K562 (cell line): ENCODE results near the gene PDE4A. TPM values are rescaled to one million over a fixed set of nuclear protein-coding genes. Genes with fewer than 3 reads are reported as not detected.

Experiments used
- ESRRA ChIP-seq: fragments of 450-650 bp; IDR thresholded peaks from 2 replicates; pipeline ENCODE4 v1.6.1; 2014; ENCODE audit warnings: low read depth, mild to moderate bottlenecking, moderate library complexity, borderline replicate concordance
- ETV5 ChIP-seq: sonication (generic); formaldehyde crosslinking; IDR thresholded peaks from 2 replicates; pipeline ENCODE4 v1.4.0; 2020; ENCODE audit warnings: low read depth, mild to moderate bottlenecking, missing genetic modification reagents
- FIP1L1 ChIP-seq: fragments of 200-400 bp; formaldehyde crosslinking; IDR thresholded peaks from 2 replicates; pipeline ENCODE4 v1.6.1; 2018; ENCODE audit warnings: mild to moderate bottlenecking, low read depth, low read length; ENCODE audit not compliant: poor library complexity, severe bottlenecking
- FUS ChIP-seq: fragments of 200-400 bp; formaldehyde crosslinking; optimal IDR thresholded peaks from 2 replicates; pipeline ENCODE3; 2017; ENCODE audit warnings: low read depth, low read length
- MAX ChIP-seq: sonication (generic); formaldehyde crosslinking; IDR thresholded peaks from 2 replicates; pipeline ENCODE4 v1.9.0; 2022; ENCODE audit warnings: mild to moderate bottlenecking, missing genetic modification reagents
- MTA3 ChIP-seq: fragments of 450-650 bp; formaldehyde crosslinking; IDR thresholded peaks from 2 replicates; pipeline ENCODE4 v1.6.1; 2017; ENCODE audit warnings: mild to moderate bottlenecking, borderline replicate concordance
- MXI1 ChIP-seq: IDR thresholded peaks from 2 replicates; pipeline ENCODE4 v1.6.1; 2011; ENCODE audit warnings: low read depth, mild to moderate bottlenecking, improper control_type of control experiment, low read length
- NCOR1 ChIP-seq: fragments of 450-650 bp; IDR thresholded peaks from 2 replicates; pipeline ENCODE4 v1.6.1; 2016; ENCODE audit warnings: mild to moderate bottlenecking, moderate library complexity
- SRSF1 ChIP-seq: fragments of 200-400 bp; formaldehyde crosslinking; IDR thresholded peaks from 2 replicates; pipeline ENCODE4 v1.6.1; 2017; ENCODE audit warnings: mild to moderate bottlenecking, low read depth, low read length, moderate library complexity
- UBTF ChIP-seq, 2 experiments: IDR thresholded peaks; 2 replicates each; pipeline ENCODE4 v1.6.1; 2012; ENCODE audit warnings: improper control_type of control experiment in 2 of 2, low read depth in 2 of 2, low read length in 2 of 2, borderline replicate concordance in 1 of 2
- XRCC4 ChIP-seq: IDR thresholded peaks from one replicate; pipeline ENCODE4 v1.6.1; 2011; ENCODE audit not compliant: insufficient read depth, insufficient read length; ENCODE audit errors: extremely low read depth
- YY1 ChIP-seq, 3 experiments: IDR thresholded peaks; 2 replicates each; pipeline ENCODE4 v1.6.1; 2011; ENCODE audit warnings: low read length in 2 of 3, mild to moderate bottlenecking in 2 of 3, moderate library complexity in 2 of 3, borderline replicate concordance in 1 of 3, control low read depth in 1 of 3, low read depth in 1 of 3; ENCODE audit not compliant: insufficient read depth in 3 of 3, insufficient replicate concordance in 2 of 3, control insufficient read depth in 1 of 3, insufficient read length in 1 of 3; ENCODE audit errors: extremely low read depth in 1 of 3
- ZBTB17 ChIP-seq: fragments of 450-650 bp; formaldehyde crosslinking; IDR thresholded peaks from 2 replicates; pipeline ENCODE4 v1.4.0; 2020; ENCODE audit warnings: mild to moderate bottlenecking
- ZEB2 ChIP-seq: fragments of 450-650 bp; IDR thresholded peaks from 2 replicates; pipeline ENCODE4 v1.6.1; 2016
- ZNF239 ChIP-seq: fragments of 250-450 bp; sonication (Bioruptor Pico); IDR thresholded peaks from 2 replicates; pipeline ENCODE4 v1.4.0; 2020; ENCODE audit warnings: mild to moderate bottlenecking
- ZNF311 ChIP-seq: fragments of 250-450 bp; sonication (Bioruptor Pico); IDR thresholded peaks from 2 replicates; pipeline ENCODE4 v1.4.0; 2020; ENCODE audit warnings: mild to moderate bottlenecking, moderate library complexity
- ZNF778 ChIP-seq: fragments of 450-650 bp; formaldehyde crosslinking; IDR thresholded peaks from 2 replicates; pipeline ENCODE4 v1.4.0; 2020; ENCODE audit warnings: mild to moderate bottlenecking, moderate library complexity
- polyA plus RNA-seq, 8 experiments: library from polyadenylated mRNA; depleted of rRNA in 4 of 8; stranded (reverse) in 5 of 8; unstranded in 3 of 8; fragments of >200 nt; fragmentation: Nextera tagmentation in 2 of 8; fragmentation: Illumina TruSeq in 1 of 8; extraction: Ambion mirVana in 2 of 8; extraction: Trizol in 1 of 8; gene quantifications; 2 replicates each; pipeline versions ENCODE4 v1.2.1 to v1.2.3, GENCODE V29; 2011 to 2014; ENCODE audit warnings: inconsistent platforms in 1 of 8, missing spikeins in 1 of 8
- total RNA-seq, 7 experiments: library from RNA; depleted of rRNA in 6 of 7; stranded (reverse); fragments of >200 nt in 6 of 7; fragmentation: Illumina TruSeq in 2 of 7; extraction: Trizol in 2 of 7; gene quantifications; 2 replicates each; pipeline versions ENCODE4 v1.2.1 to v1.2.3, GENCODE V29; 2011 to 2021; ENCODE audit warnings: low replicate concordance in 1 of 7

Gene PDE4A
- total and polyA plus RNA-seq, 9 of the 15 experiments (the other 6 are each of a cell fraction or from before 2014, with no cell fraction given), result 0.66 to 26.9 (median 4.6) TPM

- no peak for TF ChIP-seq SRSF1
- TF ChIP-seq ESRRA, result no peak
- TF ChIP-seq ETV5 (CRISPR knock-in tag), result 0 out of 2 replicates have a peak, but pooled peaks have one; percentile 41
- peak in 2 of 3 experiments; percentile 12 to 56 for TF ChIP-seq YY1 (IDR thresholded peaks at IDR 0.05; ENCODE audit: borderline replicate concordance in 1 of 3, control insufficient read depth in 1 of 3, extremely low read depth in 1 of 3, insufficient read depth in 3 of 3, insufficient read length in 1 of 3, insufficient replicate concordance in 2 of 3, low read depth in 1 of 3, low read length in 2 of 3)
- peak; percentile 78 for TF ChIP-seq MAX
- TF ChIP-seq XRCC4, result no peak
- TF ChIP-seq ZBTB17, result no peak
- no peak for TF ChIP-seq ZNF239 (CRISPR knock-in tag)
- peak; percentile 96 for TF ChIP-seq FIP1L1
- 0 out of 4 replicates have a peak, but pooled peaks have one; percentile 13 to 42 for TF ChIP-seq UBTF (IDR thresholded peaks at IDR 0.05; ENCODE audit: borderline replicate concordance in 1 of 2, low read depth in 2 of 2, low read length in 2 of 2)
- no peak for TF ChIP-seq ZNF778 (CRISPR knock-in tag)
- TF ChIP-seq FUS, result peak; percentile 79
- no peak for TF ChIP-seq ZNF311 (CRISPR knock-in tag)
- TF ChIP-seq MTA3, result peak; percentile 61; the same call in 1 of the 2 replicates
- TF ChIP-seq MXI1, result no peak
- no peak for TF ChIP-seq ZEB2
- TF ChIP-seq NCOR1, result no peak
Measured at GRCh38 chr19:10420444-10421239, at the start of gene PDE4A (continued).
